HG02610 (cell line): Measurements from ENCODE around the gene FLACC1.
"Not testable (repeated sequence)": the region's sequence is repeated elsewhere in the genome, so short reads cannot be mapped to it uniquely, and the experiment has no call there.

Experiments used
- ATAC-seq: cut with Tn5 transposase; IDR thresholded peaks from one replicate; pipeline ENCODE4 v1.9.1; 2021; ENCODE audit warnings: mild to moderate bottlenecking, moderate library complexity; ENCODE audit not compliant: unreplicated experiment

The FLACC1 gene

DNA sequence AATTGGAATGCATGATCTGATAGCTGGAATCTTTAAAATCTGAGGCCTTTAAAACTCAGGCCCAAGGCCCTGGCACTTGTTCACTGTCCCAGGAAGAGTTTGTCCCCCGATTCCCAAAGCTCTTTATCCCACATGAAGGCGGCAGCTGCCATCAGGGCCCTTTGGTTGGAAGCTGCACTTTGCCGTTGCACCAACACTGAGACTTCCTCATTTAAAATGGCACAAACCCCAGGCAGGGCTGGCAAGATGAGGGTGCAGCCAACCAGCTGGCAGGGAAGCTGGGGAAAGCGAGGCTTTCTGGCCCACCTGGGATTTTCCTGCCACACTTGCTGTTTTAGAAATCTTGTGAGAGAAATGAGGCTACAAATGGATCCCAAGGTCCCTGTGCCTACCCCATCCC lies 6.3 kb downstream of the FLACC1 start:
- no peak for ATAC-seq

DNA sequence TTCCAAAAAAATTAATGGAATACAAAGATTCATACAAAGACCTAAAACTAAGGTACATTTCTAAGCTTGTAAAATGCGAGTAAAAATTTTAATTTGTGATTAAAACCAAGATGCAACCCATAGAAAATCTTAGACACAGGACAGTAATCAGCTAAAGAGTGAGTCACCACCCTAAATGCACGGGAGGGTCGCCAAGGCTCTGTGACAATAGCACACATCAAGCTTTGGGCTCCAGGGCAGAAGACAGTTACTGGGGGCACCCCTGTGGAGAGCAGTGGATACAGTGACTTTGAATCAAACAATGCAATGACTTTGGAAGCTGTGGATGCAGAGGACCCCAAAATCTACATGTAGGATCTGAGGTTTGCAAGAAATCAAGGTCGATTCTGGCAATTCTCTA lies 7.5 kb downstream of the FLACC1 start:
- ATAC-seq = no peak

DNA sequence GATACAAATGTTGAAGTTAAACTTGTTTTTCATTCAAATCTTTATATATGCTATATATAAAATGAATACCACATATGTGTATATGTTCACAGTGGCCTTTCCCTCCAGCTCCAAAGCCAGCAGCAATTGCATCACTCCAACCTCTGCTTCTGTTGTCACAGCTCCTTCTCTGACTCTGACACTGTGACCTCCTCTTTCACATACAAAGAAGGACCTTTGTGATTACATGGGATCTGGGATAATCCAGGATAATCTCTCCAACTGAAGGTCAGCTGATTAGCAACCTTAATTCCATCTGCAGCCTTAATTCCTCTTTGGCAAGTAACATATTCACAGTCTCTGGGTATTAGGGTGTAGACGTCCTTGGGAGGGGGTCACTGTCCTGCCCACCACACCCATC lies 8.4 kb downstream of the FLACC1 start:
- ATAC-seq = no peak

DNA sequence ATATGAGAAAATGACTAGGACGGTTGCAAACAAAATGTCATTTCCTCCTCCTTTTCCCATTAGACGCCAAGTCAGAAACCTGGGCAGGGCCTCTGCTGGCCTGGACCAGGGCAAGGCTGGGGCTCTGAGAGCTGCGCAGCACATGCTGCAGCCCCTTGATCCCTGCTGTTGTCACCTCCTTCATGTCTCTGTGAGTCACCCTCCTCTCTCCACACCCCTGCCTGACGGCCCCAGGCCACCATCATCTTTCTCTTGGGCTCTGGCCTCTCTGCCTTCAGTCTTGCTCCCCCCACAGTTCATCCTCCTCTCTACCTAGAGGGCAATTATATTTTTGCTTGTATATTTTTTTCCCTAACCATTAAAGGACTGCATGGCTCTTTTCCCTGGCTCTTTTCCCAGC lies 10.0 kb downstream of the FLACC1 start:
- no peak for ATAC-seq

DNA sequence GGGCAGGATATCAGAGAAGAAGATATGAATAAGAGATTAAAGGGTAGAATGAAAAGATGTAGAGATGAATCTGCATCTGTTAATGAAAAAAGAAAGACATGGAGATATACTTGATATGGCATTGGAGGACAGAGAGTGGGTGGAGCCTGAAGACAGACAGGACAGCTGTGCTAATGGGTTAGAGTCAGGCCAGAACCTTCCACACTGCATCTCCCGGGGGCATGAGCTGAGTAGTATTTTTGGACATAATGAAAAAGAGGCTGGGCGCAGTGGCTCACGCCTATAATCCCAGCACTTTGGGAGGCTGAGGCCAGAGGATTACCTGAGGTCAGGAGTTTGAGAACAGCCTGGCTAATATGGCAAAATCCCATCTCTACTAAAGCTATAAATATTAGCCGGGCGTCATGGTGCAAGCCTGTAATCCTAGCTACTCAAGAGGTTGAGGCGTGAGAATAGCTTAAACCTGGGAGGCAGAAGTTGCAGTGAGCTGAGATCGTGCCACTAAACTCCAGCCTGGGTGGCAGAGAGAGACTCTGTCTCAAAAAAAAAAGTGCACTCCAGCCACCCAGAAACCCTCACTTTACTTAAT lies 11.4 kb downstream of the FLACC1 start:
- no peak for ATAC-seq

DNA sequence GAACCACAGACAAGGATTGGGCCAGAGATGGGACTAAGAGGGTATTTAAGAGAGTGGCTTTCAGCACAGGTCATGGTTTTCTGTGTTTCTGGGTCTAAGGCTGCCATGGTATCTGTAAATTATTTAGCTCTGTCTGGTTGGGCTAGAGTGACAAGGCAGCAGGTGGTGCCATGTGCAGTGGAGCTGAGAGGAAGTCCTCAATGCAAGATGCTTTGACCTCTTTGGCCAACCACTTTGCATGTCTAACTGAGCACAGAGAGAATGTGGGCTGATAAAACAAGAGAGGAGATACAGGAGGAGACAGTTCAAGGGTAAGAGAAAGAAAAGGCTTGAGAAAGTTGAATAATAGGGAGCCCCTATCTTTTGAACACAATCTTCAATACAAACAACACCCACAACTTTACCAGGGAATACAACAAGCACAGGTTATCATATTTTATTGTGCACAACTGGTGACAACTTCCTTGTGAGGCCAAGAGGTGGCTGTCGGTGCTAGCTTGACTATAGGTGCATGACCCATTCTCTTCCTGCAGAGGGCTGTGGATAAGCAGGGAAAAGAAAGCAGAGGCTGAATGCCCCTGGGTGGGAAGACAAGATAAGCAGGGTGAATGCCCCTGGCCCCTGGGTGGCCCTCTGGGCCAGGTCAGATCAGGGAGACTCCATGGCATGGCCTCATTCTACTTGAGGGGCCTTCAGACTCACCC lies 12.3 kb downstream of the FLACC1 start:
- ATAC-seq = peak; percentile 89

DNA sequence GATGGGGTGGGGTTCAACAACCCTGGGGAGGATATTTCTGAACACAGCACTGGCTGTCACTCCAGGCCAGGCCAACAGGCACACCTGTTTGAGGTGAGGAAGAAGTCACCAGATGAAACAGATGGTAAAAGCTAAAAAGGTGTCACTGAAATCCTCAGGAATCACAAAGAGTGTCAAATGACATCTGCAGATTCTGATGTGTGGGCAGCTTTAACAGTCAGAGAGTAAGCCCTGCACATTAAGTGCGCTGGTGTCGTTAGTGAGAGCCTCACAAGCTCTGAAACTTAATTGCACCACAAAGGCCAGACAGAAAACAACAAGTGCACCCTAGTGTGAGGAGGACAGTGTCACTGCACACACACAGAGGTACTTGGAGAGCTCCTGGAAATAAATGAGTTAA lies 13.6 kb downstream of the FLACC1 start:
- ATAC-seq = no peak

DNA sequence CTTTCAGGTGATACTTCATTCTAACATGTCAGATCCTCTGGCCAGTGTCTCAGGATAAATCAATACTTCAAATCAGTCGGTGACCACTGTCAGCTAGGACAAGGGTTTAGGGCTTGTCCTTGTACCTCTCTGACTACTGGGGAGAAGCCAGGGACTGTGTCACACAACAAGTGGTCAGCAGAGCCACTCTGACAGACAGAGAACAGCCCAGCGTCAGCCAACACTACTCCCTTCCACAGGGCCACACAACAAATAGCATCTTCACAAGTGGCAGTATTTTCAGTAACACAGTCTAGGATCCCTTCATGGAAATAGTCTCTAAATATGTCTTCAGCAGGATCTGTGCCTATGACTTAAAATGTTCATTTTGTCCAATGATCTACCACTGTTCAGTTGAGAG lies 14.2 kb downstream of the FLACC1 start:
- ATAC-seq = no peak

DNA sequence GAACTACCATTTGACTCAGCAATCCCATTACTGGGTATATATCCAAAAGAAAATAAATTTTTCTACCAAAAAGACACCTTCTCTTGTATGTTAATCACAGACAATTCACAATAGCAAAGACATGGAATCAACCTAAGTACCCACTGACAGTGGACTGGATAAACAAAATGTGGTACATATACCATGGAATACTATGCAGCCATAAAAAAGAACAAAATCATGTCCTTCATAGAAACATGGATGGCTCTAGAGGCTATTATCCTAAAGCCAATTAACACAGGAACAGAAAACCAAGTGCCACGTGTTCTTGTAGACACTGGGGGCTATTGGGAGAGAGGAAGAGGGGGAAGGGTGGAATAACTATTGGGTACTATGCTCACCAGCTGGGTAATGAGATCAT lies 27.7 kb downstream of the FLACC1 start:
- no peak for ATAC-seq

DNA sequence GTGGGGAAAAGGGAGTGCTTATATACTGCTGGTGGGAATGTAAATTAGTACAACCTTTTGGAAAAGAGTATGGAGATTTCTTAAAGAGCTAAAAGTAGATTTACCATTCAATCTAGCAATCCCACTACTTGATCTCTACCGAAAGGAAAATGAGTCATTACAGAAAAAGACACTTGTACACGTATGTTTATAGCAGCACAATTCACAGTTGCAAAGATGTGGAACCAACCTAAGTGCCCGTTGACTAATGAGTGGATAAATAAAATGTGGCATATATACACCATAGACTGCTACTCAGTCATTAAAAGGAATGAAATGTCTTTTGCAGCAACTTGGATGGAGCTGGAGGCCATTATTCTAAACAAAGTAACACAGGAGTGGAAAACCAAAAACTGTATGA lies 29.5 kb downstream of the FLACC1 start:
- ATAC-seq = no peak

DNA sequence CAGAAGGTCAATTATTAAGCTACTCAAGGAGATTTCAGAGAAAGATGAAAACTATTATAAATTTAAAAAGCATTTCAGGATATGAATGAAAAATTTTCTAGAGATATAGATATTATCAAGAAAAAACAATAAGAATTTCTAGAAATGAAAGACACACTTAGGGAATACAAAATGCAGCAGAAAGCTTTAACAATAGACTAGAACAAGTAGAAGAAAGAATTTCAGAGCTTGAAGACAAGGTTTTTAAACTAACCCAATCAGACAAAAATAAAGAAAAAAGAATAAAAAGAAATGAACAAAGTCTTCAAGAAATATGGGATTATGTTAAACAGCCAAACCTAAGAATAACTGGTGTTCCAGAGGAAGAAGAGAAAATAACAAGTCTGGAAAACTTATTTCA lies 34.4 kb downstream of the FLACC1 start:
- ATAC-seq = no peak

DNA sequence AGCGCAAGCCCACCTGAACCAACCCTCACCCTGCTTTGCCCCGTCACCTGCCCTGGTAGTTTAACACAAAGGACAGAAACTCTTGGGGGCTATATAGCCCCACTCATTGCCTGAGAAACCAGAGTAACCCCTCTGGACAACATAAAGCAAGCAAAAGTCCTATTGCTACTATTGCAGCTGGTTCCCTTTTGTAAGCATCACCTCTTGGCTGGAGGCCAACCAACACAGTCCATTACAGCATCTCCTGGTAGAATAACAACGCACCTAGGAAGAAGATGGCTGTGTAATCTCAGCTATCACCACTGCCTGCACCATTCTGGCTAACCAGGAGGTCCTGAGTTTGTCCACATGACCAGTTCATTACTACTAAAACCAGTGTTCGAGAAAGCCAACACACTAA lies 36.4 kb downstream of the FLACC1 start:
- no peak for ATAC-seq

DNA sequence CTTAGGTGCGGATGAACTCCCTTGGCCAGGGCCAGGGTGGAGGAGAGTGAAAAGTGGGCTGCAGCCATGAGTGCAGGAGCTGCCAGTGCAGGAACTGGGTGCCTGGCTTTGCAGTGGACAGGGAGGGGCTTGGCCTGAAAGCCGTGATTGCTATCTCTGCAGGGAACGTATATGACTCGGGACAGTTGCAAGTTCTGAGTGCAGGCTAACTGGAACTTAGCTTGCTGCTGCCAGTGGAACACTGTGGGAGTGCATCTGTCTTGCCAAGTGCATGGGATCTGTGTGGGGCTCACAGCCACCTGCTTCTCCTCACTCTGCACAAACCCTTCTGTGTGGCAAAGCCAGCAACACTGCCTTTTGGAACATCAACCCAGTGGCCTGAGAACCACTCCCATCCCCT lies 36.9 kb downstream of the FLACC1 start:
- no peak for ATAC-seq

DNA sequence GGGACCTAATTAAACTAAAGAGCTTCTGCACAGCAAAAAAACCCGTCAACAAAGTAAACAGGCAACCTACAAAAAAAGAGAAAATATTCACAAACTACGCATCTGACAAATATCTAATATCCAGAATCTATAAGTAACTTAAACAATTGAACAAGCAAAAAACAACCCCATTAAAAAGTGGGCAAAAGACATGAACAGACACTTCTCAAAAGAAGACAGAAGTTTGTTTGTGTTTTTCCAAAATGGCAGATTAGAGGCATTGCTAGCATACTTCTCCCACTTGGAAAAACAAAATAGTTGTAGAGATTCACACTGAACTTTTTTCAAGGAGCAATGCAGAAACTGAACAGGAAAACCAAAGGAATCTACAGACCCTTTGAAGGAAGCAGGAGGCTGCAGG lies 37.6 kb downstream of the FLACC1 start:
- ATAC-seq = no peak

DNA sequence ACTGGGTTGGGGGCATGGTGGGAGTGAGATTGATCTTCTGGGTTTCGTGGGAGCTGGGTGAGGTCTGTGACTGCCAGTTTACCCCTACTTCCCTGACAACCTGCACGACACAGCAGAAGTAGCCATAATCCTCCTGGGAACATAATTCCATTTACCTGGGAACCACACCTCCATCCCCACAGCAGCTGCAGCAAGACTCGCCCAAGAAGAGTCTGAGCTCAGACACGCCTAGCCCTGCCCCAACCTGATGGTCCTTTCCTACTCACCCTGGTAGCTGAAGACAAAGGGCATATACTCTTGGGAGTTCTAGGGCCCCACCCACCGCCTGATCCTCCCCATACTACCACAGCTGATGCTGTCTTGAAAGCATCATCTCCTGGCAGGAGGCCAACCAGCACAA lies 43.8 kb downstream of the FLACC1 start:
- ATAC-seq = no peak

DNA sequence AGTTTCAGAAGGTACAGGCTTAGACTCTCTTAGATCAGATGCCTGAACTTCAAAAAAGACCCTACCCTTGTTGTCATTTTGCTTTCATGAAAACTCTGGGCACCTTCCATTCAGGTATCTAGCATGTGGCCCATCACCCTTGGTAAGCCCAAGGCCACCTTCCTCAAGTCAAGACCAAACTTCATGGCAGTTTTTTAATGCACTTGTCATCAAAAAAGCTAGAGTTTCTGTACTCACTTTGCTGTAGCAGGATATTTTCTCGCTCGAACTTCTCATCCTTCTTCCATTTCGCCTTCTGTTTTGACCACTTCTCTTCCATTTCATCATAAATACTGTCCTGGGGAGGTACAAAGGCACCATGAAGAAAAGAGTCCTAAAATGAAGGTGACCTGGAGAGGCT lies 48.2 kb downstream of the FLACC1 start:
- no peak for ATAC-seq

DNA sequence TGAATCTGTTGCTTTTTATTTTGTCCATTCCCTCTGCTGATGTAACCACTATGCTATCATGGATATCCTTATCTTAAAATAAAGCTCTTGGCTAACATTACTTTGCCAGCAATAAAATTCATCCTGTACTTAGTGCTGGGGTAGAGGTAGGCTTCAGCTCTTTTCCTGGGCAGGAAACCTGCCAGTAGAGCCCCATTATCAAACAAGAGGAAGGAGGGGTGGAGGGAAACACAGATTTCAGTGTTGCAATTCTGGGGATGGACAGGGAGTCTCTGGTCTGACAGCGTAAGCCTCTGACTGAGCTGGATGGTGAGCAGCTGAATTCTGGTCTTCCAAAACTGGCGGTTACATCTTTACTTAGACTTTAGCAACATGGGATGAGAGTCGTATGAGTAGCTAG lies 49.3 kb downstream of the FLACC1 start:
- ATAC-seq = no peak

DNA sequence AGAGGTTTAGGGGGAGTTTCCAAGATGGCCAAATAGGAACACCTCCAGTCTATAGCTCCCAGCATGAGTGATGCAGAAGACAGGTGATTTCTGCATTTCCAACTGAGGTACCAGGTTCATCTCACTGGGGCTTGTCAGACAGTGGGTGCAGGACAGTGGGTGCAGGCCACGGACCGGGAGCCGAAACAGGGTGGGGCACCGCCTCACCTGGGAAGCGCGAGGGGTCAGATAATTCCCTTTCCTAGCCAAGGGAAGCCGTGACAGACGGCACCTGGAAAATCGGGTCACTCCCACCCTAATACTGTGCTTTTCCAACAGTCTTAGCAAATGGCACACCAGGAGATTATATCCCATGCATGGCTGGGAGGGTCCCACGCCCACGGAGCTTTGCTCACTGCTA lies 57.2 kb downstream of the FLACC1 start:
- ATAC-seq = not testable (repeated sequence)

DNA sequence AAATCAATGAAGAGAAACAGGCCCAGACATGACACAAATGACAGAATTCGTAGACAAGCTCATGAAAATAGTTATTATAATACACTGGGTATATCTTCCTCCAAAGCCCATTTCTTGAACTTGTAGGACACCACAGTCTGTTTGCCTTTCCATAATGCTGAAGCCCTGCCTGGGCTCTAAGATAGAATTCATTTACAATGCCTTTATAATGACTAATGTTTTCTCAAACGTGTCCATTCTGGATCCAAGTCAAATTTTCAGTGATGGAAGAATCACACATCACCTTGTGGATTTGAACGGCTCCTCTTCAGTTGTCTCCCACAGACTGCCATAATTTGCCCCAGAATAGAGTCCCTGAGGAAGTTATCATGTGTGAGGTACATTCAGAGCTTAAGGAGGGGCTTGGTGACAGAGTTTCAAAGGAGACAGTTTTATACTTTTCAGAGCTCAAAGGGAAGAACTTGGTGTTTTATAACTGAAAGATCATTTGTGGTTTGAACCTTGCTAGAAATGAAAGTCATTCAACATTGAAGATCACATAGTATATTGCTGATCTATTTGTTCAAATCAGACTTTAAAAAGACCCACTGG lies 58.6 kb downstream of the FLACC1 start:
- no peak for ATAC-seq

DNA sequence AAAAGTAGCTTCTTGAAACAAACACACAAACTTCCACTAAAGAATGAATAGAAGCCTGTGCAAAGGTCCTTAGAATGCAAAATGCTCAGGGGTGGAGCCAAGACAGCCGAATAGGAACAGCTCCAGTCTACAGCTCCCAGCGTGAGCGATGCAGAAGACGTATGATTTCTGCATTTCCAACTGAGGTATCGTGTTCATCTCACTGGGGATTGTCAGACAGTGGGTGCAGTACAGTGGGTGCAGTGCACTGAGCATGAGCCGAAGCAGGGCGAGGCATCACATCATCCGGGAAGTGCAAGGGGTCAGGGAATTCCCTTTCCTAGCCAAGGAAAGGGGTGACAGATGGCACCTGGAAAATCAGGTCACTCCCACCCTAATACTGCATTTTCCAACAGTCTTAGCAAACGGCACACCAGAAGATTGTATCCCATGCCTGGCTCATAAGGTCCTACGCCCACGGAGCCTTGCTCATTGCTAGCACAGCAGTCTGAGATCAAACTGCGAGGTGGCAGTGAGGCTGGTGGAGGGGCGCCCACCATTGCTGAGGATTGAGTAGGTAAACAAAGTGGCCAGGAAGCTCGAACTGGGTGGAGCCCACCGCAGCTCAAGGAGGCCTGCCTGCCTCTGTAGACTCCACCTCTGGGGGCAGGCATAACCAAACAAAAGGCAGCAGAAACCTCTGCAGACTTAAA lies 66.5 kb downstream of the FLACC1 start:
- not testable (repeated sequence) for ATAC-seq

DNA sequence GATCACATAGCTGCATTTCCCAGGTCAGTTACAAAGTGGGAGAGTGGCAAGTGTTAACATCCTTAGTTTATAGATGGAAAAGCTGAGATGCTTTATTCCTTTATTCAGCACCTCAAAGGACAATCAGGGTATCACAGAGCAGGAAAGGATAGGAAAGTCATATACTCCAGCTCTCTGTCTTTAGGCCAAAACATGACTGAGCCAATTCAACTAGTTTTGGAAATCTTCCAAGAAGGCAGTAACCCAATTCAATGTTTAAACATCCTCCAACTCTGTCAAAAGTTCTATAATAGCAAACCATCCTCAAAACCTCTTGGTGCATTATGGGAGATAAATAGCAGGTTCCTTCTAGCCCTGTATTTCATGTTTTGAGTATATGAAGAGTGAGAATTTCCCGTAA lies 71.6 kb downstream of the FLACC1 start:
- ATAC-seq = no peak
